Measurements from ENCODE around the gene PHAX.
A peak's percentile ranks its signal among the peaks of the same experiment; 100 is the strongest.
"Not testable (repeated sequence)": the region's sequence is repeated elsewhere in the genome, so short reads cannot be mapped to it uniquely, and the experiment has no call there.

PHAX gene

GRCh38 chr5:126650463-126650862 is 49.7 kb downstream of the PHAX start:
- no peak for DNase-seq (ENCODE audit: low spot score)
- no peak for TF ChIP-seq CTCF (IDR thresholded peaks at IDR 0.05; ENCODE audit: extremely low read depth, insufficient read depth, missing control alignments)
- in situ Hi-C loops (cut with MboI; ENCODE audit: low pct_unique_long_range_greater_than_20kb, low sequenced_read_pairs, unreplicated experiment), result loop anchor here (25.0 kb wide), 3 partner anchors 387 to 862 kb away; partner anchors contain the start of genes MARCHF3 and PRRC1

GRCh38 chr5:126651013-126651577 is 50.3 kb downstream of the PHAX start:
- no peak for TF ChIP-seq CTCF (IDR thresholded peaks at IDR 0.05; ENCODE audit: extremely low read depth, insufficient read depth, missing control alignments)
- no peak for DNase-seq (ENCODE audit: low spot score)
- in situ Hi-C loops (cut with MboI; ENCODE audit: low pct_unique_long_range_greater_than_20kb, low sequenced_read_pairs, unreplicated experiment), result loop anchor here (25.0 kb wide), 3 partner anchors 386 to 861 kb away; partner anchors contain the start of genes MARCHF3 and PRRC1

GRCh38 chr5:126656401-126657007 is 55.8 kb downstream of the PHAX start:
- in situ Hi-C loops (cut with MboI; ENCODE audit: low pct_unique_long_range_greater_than_20kb, low sequenced_read_pairs, unreplicated experiment), result loop anchor here (25.0 kb wide), 3 partner anchors 381 to 856 kb away; partner anchors contain the start of genes MARCHF3 and PRRC1
- TF ChIP-seq CTCF (IDR thresholded peaks at IDR 0.05; ENCODE audit: extremely low read depth, insufficient read depth, missing control alignments), result peak; percentile 86
- DNase-seq (ENCODE audit: low spot score), result peak; percentile 52

- no peak for TF ChIP-seq CTCF (IDR thresholded peaks at IDR 0.05; ENCODE audit: extremely low read depth, insufficient read depth, missing control alignments)
- DNase-seq (ENCODE audit: low spot score), result no peak
- in situ Hi-C loops (cut with MboI; ENCODE audit: low pct_unique_long_range_greater_than_20kb, low sequenced_read_pairs, unreplicated experiment), result loop anchor here (25.0 kb wide), 3 partner anchors 379 to 854 kb away; partner anchors contain the start of genes MARCHF3 and PRRC1
Measured at GRCh38 chr5:126658561-126658960, 57.8 kb downstream of the PHAX start.

- in situ Hi-C loops (cut with MboI; ENCODE audit: low pct_unique_long_range_greater_than_20kb, low sequenced_read_pairs, unreplicated experiment), result loop anchor here (25.0 kb wide), 3 partner anchors 377 to 852 kb away; partner anchors contain the start of genes MARCHF3 and PRRC1
- peak; percentile 48 for DNase-seq (ENCODE audit: low spot score)
- no peak for TF ChIP-seq CTCF (IDR thresholded peaks at IDR 0.05; ENCODE audit: extremely low read depth, insufficient read depth, missing control alignments)
Measured at GRCh38 chr5:126659805-126660482, 59.2 kb downstream of the PHAX start.

- no peak for TF ChIP-seq CTCF (IDR thresholded peaks at IDR 0.05; ENCODE audit: extremely low read depth, insufficient read depth, missing control alignments)
- DNase-seq (ENCODE audit: low spot score), result no peak
- in situ Hi-C loops (cut with MboI; ENCODE audit: low pct_unique_long_range_greater_than_20kb, low sequenced_read_pairs, unreplicated experiment), result loop anchor here (25.0 kb wide), 3 partner anchors 373 to 848 kb away; partner anchors contain the start of genes MARCHF3 and PRRC1
Measured at GRCh38 chr5:126664586-126664985, 63.8 kb downstream of the PHAX start.

- in situ Hi-C loops (cut with MboI; ENCODE audit: low pct_unique_long_range_greater_than_20kb, low sequenced_read_pairs, unreplicated experiment), result loop anchor here (25.0 kb wide), 3 partner anchors 367 to 842 kb away; partner anchors contain the start of genes MARCHF3 and PRRC1
Measured at GRCh38 chr5:126670109-126670508, 69.4 kb downstream of the PHAX start.

GRCh38 chr5:126671681-126672080 is 70.9 kb downstream of the PHAX start:
- not testable (repeated sequence) for DNase-seq (ENCODE audit: low spot score)
- in situ Hi-C loops (cut with MboI; ENCODE audit: low pct_unique_long_range_greater_than_20kb, low sequenced_read_pairs, unreplicated experiment), result loop anchor here (25.0 kb wide), 3 partner anchors 366 to 841 kb away; partner anchors contain the start of genes MARCHF3 and PRRC1

More at GRCh38 chr5:126670109-126670508, 69.4 kb downstream of the PHAX start:
- not testable (repeated sequence) for DNase-seq (ENCODE audit: low spot score)
